Vagina (tissue), 2 donors: ENCODE results near the gene CPAMD8.

Source experiments
- CTCF ChIP-seq, 3 experiments: fragments of 450-650 bp in 2 of 3; fragments of 200-600 bp in 1 of 3; sonication (generic) in 1 of 3; IDR thresholded peaks; one replicate each; pipeline ENCODE4 v1.5.1; 2017 to 2019; ENCODE audit warnings: antibody characterized with exemption in 3 of 3, mild to moderate bottlenecking in 2 of 3, moderate library complexity in 2 of 3
- POLR2A ChIP-seq, 2 donors: fragments of 450-650 bp; IDR thresholded peaks; one replicate each; pipeline ENCODE4 v1.6.1; 2017; ENCODE audit warnings: antibody characterized with exemption in 2 of 2, mild to moderate bottlenecking in 2 of 2, moderate library complexity in 2 of 2
- POLR2AphosphoS5 ChIP-seq, 2 donors: sonication (generic); formaldehyde crosslinking; IDR thresholded peaks; one replicate each; pipeline ENCODE4 v1.9.0; 2017; ENCODE audit warnings: antibody characterized with exemption in 2 of 2, mild to moderate bottlenecking in 2 of 2, low read depth in 1 of 2; ENCODE audit not compliant: insufficient read depth in 1 of 2

- TF ChIP-seq POLR2A (IDR thresholded peaks at IDR 0.05), result no peak
- TF ChIP-seq CTCF (IDR thresholded peaks at IDR 0.05), result no peak
- no peak for TF ChIP-seq POLR2AphosphoS5 (IDR thresholded peaks at IDR 0.05; ENCODE audit: insufficient read depth in 1 of 2, low read depth in 1 of 2)
Observed at GRCh38 chr19:16856091-16856490, 170.5 kb downstream of the CPAMD8 start.
